PC-3 (cell line): ENCODE data around the gene TMIE. TPM values are rescaled to one million over a fixed set of nuclear protein-coding genes. Genes with fewer than 3 reads are reported as not detected.

Experiments used
- total RNA-seq: library from RNA; depleted of rRNA; stranded (reverse); fragments of >200 nt; gene quantifications from 2 replicates; pipeline ENCODE4 v1.2.3, GENCODE V29; 2014; rRNA removed

TMIE gene
- total RNA-seq, 1 experiment from 2014 or later = 0.66 TPM

Other genes starting within 250 kb of the TMIE start
- not detected in 2 replicates for gene LTF, start 236.5 kb upstream of the TMIE start, total RNA-seq
- gene RTP3, start 203.4 kb upstream of the TMIE start, total RNA-seq = not detected in 2 replicates
- 0.26 and 0.35 TPM in 2 replicates for gene LRRC2, start 135.1 kb upstream of the TMIE start, total RNA-seq
- not detected in 2 replicates for gene FAM240A, start 88.9 kb upstream of the TMIE start, total RNA-seq
- 30.1 and 36.3 TPM in 2 replicates for gene ALS2CL, start 7.7 kb upstream of the TMIE start, total RNA-seq
- not detected in 2 replicates for gene PRSS50, start 16.5 kb downstream of the TMIE start, total RNA-seq
- not detected in 2 replicates for gene MYL3, start 162.1 kb downstream of the TMIE start, total RNA-seq
- not detected in 2 replicates for gene PTH1R, start 176.3 kb downstream of the TMIE start, total RNA-seq